Astrocyte of the cerebellum (primary cell): ENCODE results near the gene KMT2E.

Source experiments
- DNase-seq: peaks from one replicate; pipeline ENCODE4 v3.0.0-alpha.2; 2011; ENCODE audit warnings: low read depth
- H3K4me3 ChIP-seq: 2 replicates; pipeline ENCODE4 v1.5.1; 2011; ENCODE audit warnings: mild to moderate bottlenecking, low read depth, low read length, moderate library complexity
- CTCF ChIP-seq: IDR thresholded peaks from 2 replicates; pipeline ENCODE4 v1.5.1; 2012; ENCODE audit warnings: low read length, low read depth, moderate library complexity, mild to moderate bottlenecking; ENCODE audit errors: missing control alignments
- in situ Hi-C: cut with HindIII; loops from 2 replicates; pipeline ENCODE4 v1.10.0; 2017; ENCODE audit warnings: low sequenced_read_pairs

Gene KMT2E

GRCh38 chr7:105139381-105139780, 125.4 kb downstream of the KMT2E start:
- in situ Hi-C loops, result no loop called here
- no peak for TF ChIP-seq CTCF
- no peak overlapping the region for H3K4me3 ChIP-seq
- DNase-seq, result no peak

DNA sequence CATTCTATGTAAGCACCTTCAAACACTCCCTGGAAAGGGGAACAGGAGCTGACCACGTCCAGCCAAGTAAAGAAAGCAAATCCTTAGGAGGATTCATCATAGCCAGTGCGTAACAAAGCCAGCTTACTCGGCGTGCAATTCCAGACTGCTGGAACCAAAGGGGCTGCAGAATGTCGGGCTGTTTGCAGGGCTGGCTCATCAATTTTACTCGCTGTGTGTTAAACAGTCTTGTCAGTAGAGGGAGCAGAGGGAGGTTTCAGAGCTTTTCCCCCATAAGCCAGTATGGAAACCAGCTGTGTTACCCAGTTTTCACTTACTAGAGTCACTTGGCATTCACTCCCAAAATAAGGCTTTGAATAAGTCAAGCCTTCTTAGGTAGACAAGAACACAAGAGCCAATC, 127.1 kb downstream of the KMT2E start:
- in situ Hi-C loops, result no loop called here
- TF ChIP-seq CTCF, result peak; percentile 74
- DNase-seq, result peak; percentile 27
- H3K4me3 ChIP-seq, result no peak overlapping the region

GRCh38 chr7:105149827-105150226, 135.8 kb downstream of the KMT2E start:
- no peak overlapping the region for H3K4me3 ChIP-seq
- in situ Hi-C loops, result no loop called here
- DNase-seq, result no peak
- no peak for TF ChIP-seq CTCF

DNA sequence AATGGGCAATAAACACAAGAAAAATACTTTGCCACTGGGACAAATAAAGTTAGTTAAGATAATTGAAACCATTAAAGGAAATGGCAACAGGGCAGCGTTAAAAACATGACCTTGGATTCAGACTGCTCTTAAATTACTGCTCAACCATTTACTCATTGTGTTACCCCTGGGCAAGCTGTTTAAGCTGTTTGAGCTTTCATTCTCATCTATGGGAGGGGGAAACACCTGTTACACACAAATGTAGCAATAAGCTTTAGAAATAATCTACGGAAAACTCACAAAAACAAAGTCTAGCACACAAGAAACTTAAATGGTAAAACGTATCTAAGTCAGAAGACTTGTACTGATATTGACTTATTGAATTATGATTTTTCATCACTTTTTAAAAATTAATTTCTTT, 137.1 kb downstream of the KMT2E start:
- no peak for TF ChIP-seq CTCF
- in situ Hi-C loops, result no loop called here
- H3K4me3 ChIP-seq, result no peak overlapping the region
- no peak for DNase-seq

GRCh38 chr7:105153531-105153930, 139.5 kb downstream of the KMT2E start:
- no peak for DNase-seq
- H3K4me3 ChIP-seq, result no peak overlapping the region
- in situ Hi-C loops, result no loop called here
- TF ChIP-seq CTCF, result no peak

DNA sequence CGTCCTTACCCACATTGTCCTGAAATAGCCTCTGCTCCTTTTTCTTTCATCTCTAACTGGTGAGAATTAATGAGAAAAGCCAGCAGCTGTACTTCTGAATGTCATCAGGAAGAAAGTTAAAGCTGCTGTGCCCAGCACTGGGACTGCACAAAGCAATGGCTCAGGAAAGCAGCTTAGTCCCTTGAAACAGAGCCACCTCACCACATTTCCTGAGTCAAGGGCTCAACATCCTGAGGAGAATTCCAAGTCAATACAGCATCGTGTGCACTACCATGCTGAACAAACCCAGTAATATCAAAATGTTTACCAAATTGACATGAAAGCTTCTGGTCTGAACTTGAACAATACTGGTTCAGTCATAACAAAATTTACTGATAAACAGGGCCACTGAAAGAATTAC, 140.1 kb downstream of the KMT2E start:
- no peak for TF ChIP-seq CTCF
- H3K4me3 ChIP-seq, result no peak overlapping the region
- DNase-seq, result no peak
- in situ Hi-C loops, result no loop called here

- peak; percentile 9 for DNase-seq
- no peak for TF ChIP-seq CTCF
- in situ Hi-C loops, result no loop called here
- H3K4me3 ChIP-seq, result no peak overlapping the region
Measured at GRCh38 chr7:105156731-105157130, 142.7 kb downstream of the KMT2E start.
